Uterus (tissue), 4 donors: Measurements from ENCODE around the gene HCRTR1. TPM values are rescaled to one million over a fixed set of nuclear protein-coding genes. Genes with fewer than 3 reads are reported as not detected.

Experiments used
- DNase-seq, 2 donors: peaks; one replicate each; pipeline ENCODE4 v3.0.0-alpha.2; 2019 to 2020
- H3K27ac ChIP-seq, 2 donors: fragments of 200-600 bp; sonication (generic); 1 replicate in 1 of 2; 2 replicates in 1 of 2; pipeline ENCODE4 v1.5.1; 2016 to 2018
- H3K27me3 ChIP-seq, 2 donors: fragments of 200-600 bp; sonication (generic); one replicate each; pipeline ENCODE4 v1.5.1; 2018 to 2019; ENCODE audit warnings: control low read depth in 1 of 2
- H3K36me3 ChIP-seq, 2 donors: fragments of 200-600 bp; sonication (generic); one replicate each; pipeline ENCODE4 v1.5.1; 2019; ENCODE audit warnings: control low read depth in 1 of 2
- H3K4me1 ChIP-seq, 2 donors: fragments of 200-600 bp; sonication (generic); one replicate each; pipeline ENCODE4 v1.5.1; 2018 to 2019; ENCODE audit warnings: control low read depth in 1 of 2
- H3K4me3 ChIP-seq, 2 donors: fragments of 200-600 bp; sonication (generic); 1 replicate in 1 of 2; 2 replicates in 1 of 2; pipeline ENCODE4 v1.5.1; 2018 to 2019; ENCODE audit warnings: mild to moderate bottlenecking in 1 of 2
- H3K9me3 ChIP-seq, 2 donors: fragments of 200-600 bp; sonication (generic); one replicate each; pipeline ENCODE4 v1.5.1; 2019; ENCODE audit warnings: control low read depth in 1 of 2
- CTCF ChIP-seq, 4 experiments: fragments of 200-600 bp in 2 of 4; fragments of 450-650 bp in 2 of 4; sonication (generic) in 2 of 4; IDR thresholded peaks; one replicate each; pipeline ENCODE4 v1.5.1; 2016 to 2019; ENCODE audit warnings: antibody characterized with exemption in 4 of 4, mild to moderate bottlenecking in 2 of 4, moderate library complexity in 1 of 4
- POLR2A ChIP-seq, 2 donors: fragments of 450-650 bp; IDR thresholded peaks; one replicate each; pipeline ENCODE4 v1.6.1; 2016; ENCODE audit warnings: antibody characterized with exemption in 2 of 2, mild to moderate bottlenecking in 1 of 2, moderate library complexity in 1 of 2
- intact Hi-C: fragments of 100-400 bp; cut with DNase I; formaldehyde crosslinking; loops from one replicate; pipeline ENCODE4 v1.15.1; 2023; ENCODE audit warnings: low total_unique reads
- total RNA-seq, 4 donors: library from RNA; depleted of rRNA in 3 of 4; stranded (reverse); fragments of >200 nt in 3 of 4; gene quantifications; one replicate each; pipeline versions ENCODE4 v1.1.0 to v1.2.4, GENCODE V29; 2014 to 2023
- donor health status: DM: yes; HTN: yes; CAD: no.

HCRTR1 gene
- total RNA-seq, 4 donors from 2014 or later = not detected

- Histone ChIP-seq H3K27ac (peak overlapping the region in 1 of 2 donors; percentile 32), H3K27me3 (no peaks in the 10 kb centered on the region), H3K9me3 (no peaks in the 10 kb centered on the region), H3K4me1 (peaks cover 0 to 15% of the 10 kb centered on the region in 2 donors), H3K4me3 (no peak overlapping the region), H3K36me3 (no peaks in the 10 kb centered on the region)
- no peak for TF ChIP-seq CTCF (IDR thresholded peaks at IDR 0.05)
- TF ChIP-seq POLR2A (IDR thresholded peaks at IDR 0.05) = no peak
- intact Hi-C loops = no loop called here
- no peak for DNase-seq
These were observed 25.9 kb upstream of the HCRTR1 start for GRCh38 chr1:31591425-31592093.

GRCh38 chr1:31592132-31592531 lies 25.4 kb upstream of the HCRTR1 start:
- Histone ChIP-seq H3K4me3 (no peak overlapping the region), H3K27ac (peak overlapping the region in 1 of 2 donors; percentile 32), H3K27me3 (no peaks in the 10 kb centered on the region), H3K4me1 (peaks cover 0 to 15% of the 10 kb centered on the region in 2 donors), H3K36me3 (no peaks in the 10 kb centered on the region), H3K9me3 (no peaks in the 10 kb centered on the region)
- intact Hi-C loops = no loop called here
- TF ChIP-seq POLR2A (IDR thresholded peaks at IDR 0.05) = no peak
- TF ChIP-seq CTCF (IDR thresholded peaks at IDR 0.05) = no peak
- no peak for DNase-seq

- Histone ChIP-seq H3K9me3 (no peaks in the 10 kb centered on the region), H3K36me3 (no peaks in the 10 kb centered on the region), H3K27ac (no peak overlapping the region), H3K4me1 (peaks cover 0 to 5% of the 10 kb centered on the region in 2 donors), H3K27me3 (no peaks in the 10 kb centered on the region), H3K4me3 (no peak overlapping the region)
- intact Hi-C loops = no loop called here
- TF ChIP-seq POLR2A (IDR thresholded peaks at IDR 0.05) (no peak), CTCF (IDR thresholded peaks at IDR 0.05) (no peak)
- DNase-seq = no peak
These were observed 24.3 kb upstream of the HCRTR1 start for GRCh38 chr1:31593136-31593665.

GRCh38 chr1:31593770-31594632 lies 23.5 kb upstream of the HCRTR1 start:
- Histone ChIP-seq H3K27me3 (no peaks in the 10 kb centered on the region), H3K27ac (no peak overlapping the region), H3K4me3 (no peak overlapping the region), H3K4me1 (no peaks in the 10 kb centered on the region), H3K36me3 (no peaks in the 10 kb centered on the region), H3K9me3 (no peaks in the 10 kb centered on the region)
- TF ChIP-seq POLR2A (IDR thresholded peaks at IDR 0.05) (no peak), CTCF (IDR thresholded peaks at IDR 0.05) (peak; percentile 78 to 90 (median 84))
- intact Hi-C loops = no loop called here
- DNase-seq = peak; percentile 76 to 82
